ENCODE measurements around the gene HHAT.

HHAT gene

DNA sequence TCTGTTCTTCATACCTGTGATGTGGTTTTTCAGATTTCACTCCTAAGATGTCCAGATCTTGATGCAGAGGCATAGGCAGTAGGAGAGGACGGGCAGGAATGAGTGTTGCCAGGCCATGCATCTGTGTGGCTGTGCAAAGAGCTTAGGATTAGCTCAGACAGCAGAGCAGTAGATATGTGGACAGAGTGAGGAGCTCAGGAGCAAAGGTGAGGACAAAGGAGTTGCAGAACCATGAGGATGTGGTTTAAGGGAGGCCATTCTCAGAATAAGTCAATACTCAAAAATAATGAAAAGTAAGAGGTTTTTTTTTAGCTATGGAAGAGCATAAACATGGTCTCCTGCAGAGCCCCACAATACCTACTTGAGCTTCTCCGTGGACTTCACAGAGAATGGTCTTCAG, 158.3 kb downstream of the HHAT start:
- DNase-seq (ENCODE audit: low read depth): no peak
- no peak overlapping the region for H3K4me3 ChIP-seq (ENCODE audit: low read length)
- TF ChIP-seq, protein P1, sequence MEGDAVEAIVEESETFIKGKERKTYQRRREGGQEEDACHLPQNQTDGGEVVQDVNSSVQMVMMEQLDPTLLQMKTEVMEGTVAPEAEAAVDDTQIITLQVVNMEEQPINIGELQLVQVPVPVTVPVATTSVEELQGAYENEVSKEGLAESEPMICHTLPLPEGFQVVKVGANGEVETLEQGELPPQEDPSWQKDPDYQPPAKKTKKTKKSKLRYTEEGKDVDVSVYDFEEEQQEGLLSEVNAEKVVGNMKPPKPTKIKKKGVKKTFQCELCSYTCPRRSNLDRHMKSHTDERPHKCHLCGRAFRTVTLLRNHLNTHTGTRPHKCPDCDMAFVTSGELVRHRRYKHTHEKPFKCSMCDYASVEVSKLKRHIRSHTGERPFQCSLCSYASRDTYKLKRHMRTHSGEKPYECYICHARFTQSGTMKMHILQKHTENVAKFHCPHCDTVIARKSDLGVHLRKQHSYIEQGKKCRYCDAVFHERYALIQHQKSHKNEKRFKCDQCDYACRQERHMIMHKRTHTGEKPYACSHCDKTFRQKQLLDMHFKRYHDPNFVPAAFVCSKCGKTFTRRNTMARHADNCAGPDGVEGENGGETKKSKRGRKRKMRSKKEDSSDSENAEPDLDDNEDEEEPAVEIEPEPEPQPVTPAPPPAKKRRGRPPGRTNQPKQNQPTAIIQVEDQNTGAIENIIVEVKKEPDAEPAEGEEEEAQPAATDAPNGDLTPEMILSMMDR (conservative IDR thresholded peaks at IDR 0.05; ENCODE audit: low read depth, low read length): no peak

GRCh38 chr1:210489491-210489890, 160.8 kb downstream of the HHAT start:
- TF ChIP-seq, protein P1 (conservative IDR thresholded peaks at IDR 0.05; ENCODE audit: low read depth, low read length): no peak
- DNase-seq (ENCODE audit: low read depth): no peak
- H3K4me3 ChIP-seq (ENCODE audit: low read length): no peak overlapping the region

DNA sequence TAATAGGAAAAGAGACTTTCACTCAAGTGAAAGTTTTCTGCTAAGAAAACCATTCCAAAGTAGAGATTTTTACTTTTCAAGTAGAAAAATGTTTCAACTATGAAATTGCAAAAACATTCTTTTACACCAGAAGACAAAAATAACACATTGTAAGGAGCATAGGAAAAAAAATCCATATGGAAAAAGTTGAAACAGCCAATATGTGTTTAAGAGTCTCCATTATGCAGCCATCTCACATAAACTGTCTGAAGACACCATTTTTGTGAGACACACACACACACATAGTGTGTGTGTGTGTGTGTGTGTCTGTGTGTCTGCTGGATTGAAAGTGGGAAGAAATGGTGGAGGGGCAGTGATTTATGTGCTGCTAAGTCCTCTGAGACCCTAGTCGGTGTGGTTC, 162.1 kb downstream of the HHAT start:
- H3K4me3 ChIP-seq (ENCODE audit: low read length): no peak overlapping the region
- DNase-seq (ENCODE audit: low read depth): no peak
- TF ChIP-seq, protein P1 (conservative IDR thresholded peaks at IDR 0.05; ENCODE audit: low read depth, low read length): no peak

- TF ChIP-seq, protein P1 (conservative IDR thresholded peaks at IDR 0.05; ENCODE audit: low read depth, low read length): no peak
- peak; percentile 16 for DNase-seq (ENCODE audit: low read depth)
- H3K4me3 ChIP-seq (ENCODE audit: low read length): no peak overlapping the region
Observed at GRCh38 chr1:210496063-210496462, 167.4 kb downstream of the HHAT start.

- no peak overlapping the region for H3K4me3 ChIP-seq (ENCODE audit: low read length)
- TF ChIP-seq, protein P1 (conservative IDR thresholded peaks at IDR 0.05; ENCODE audit: low read depth, low read length): no peak
- DNase-seq (ENCODE audit: low read depth): no peak
Observed at GRCh38 chr1:210499956-210500355, 171.3 kb downstream of the HHAT start.

GRCh38 chr1:210500831-210501230, 172.1 kb downstream of the HHAT start:
- TF ChIP-seq, protein P1 (conservative IDR thresholded peaks at IDR 0.05; ENCODE audit: low read depth, low read length): no peak
- no peak for DNase-seq (ENCODE audit: low read depth)
- no peak overlapping the region for H3K4me3 ChIP-seq (ENCODE audit: low read length)

DNA sequence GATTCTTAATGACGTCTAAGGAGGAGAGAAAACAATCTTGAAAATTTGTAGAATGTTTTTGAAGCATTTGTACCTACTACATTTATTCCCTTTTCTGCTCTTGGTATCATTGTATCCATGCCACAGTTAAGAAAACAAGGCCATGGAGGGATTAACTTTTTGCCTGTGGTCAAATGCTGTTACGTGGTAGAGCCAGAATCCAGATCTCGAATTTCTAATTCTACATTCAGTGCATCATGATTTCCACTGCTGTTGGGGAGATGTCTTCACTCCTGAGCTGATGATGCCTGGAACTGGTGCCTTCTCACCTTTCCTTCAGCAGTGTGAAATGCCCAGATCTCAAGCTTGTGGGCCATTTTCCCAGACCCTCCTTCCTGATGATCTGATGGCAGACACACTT, 175.6 kb downstream of the HHAT start:
- H3K4me3 ChIP-seq (ENCODE audit: low read length): no peak overlapping the region
- TF ChIP-seq, protein P1 (conservative IDR thresholded peaks at IDR 0.05; ENCODE audit: low read depth, low read length): no peak
- no peak for DNase-seq (ENCODE audit: low read depth)

Measured in retinal pigment epithelial cell (primary cell).